GM23248 (cell line): ENCODE data around the gene POR. TPM values are rescaled to one million over a fixed set of nuclear protein-coding genes. Genes with fewer than 3 reads are reported as not detected.
"Not testable (repeated sequence)": the region's sequence is repeated elsewhere in the genome, so short reads cannot be mapped to it uniquely, and the experiment has no call there.

Experiments used
- DNase-seq: peaks from one replicate; pipeline ENCODE4 v3.0.0-alpha.2; 2015
- H2AFZ ChIP-seq: fragments of 200-600 bp; sonication (generic); 2 replicates; pipeline ENCODE4 v1.6.1; 2016; ENCODE audit warnings: antibody characterized with exemption
- H3F3A ChIP-seq: fragments of 200-600 bp; sonication (generic); 2 replicates; pipeline ENCODE4 v1.6.1; 2016; ENCODE audit warnings: mild to moderate bottlenecking, antibody characterized with exemption, mixed run types; ENCODE audit not compliant: insufficient read depth
- H3K27ac ChIP-seq: fragments of 200-600 bp; sonication (generic); 2 replicates; pipeline ENCODE4 v1.5.1; 2016; ENCODE audit warnings: mild to moderate bottlenecking
- H3K27me3 ChIP-seq: fragments of 200-600 bp; sonication (generic); replicated peaks from 2 replicates; pipeline ENCODE4 v1.6.1; 2016; ENCODE audit warnings: mild to moderate bottlenecking; ENCODE audit not compliant: insufficient read depth
- H3K36me3 ChIP-seq: fragments of 200-600 bp; sonication (generic); 2 replicates; pipeline ENCODE4 v1.6.1; 2016; ENCODE audit warnings: low read depth, mild to moderate bottlenecking
- H3K4me1 ChIP-seq: fragments of 200-600 bp; sonication (generic); 2 replicates; pipeline ENCODE4 v1.6.1; 2016; ENCODE audit warnings: mild to moderate bottlenecking; ENCODE audit not compliant: insufficient read depth
- H3K4me2 ChIP-seq: fragments of 200-600 bp; sonication (generic); one replicate; pipeline ENCODE4 v1.6.1; 2016; ENCODE audit warnings: mild to moderate bottlenecking; ENCODE audit not compliant: unreplicated experiment
- H3K4me3 ChIP-seq: fragments of 200-600 bp; sonication (generic); 2 replicates; pipeline ENCODE4 v1.5.1; 2016; ENCODE audit warnings: mild to moderate bottlenecking
- H3K79me2 ChIP-seq: fragments of 200-600 bp; sonication (generic); 2 replicates; pipeline ENCODE4 v1.6.1; 2016; ENCODE audit warnings: mild to moderate bottlenecking; ENCODE audit not compliant: insufficient read depth
- H3K9ac ChIP-seq: fragments of 200-600 bp; sonication (generic); 2 replicates; pipeline ENCODE4 v1.6.1; 2016; ENCODE audit warnings: mild to moderate bottlenecking
- H3K9me2 ChIP-seq: fragments of 200-600 bp; sonication (generic); 2 replicates; pipeline ENCODE4 v1.6.1; 2016; ENCODE audit warnings: mixed run types, mild to moderate bottlenecking, moderate library complexity; ENCODE audit not compliant: insufficient read depth
- H3K9me3 ChIP-seq: fragments of 200-600 bp; sonication (generic); one replicate; pipeline ENCODE4 v1.6.1; 2017; ENCODE audit warnings: low read depth
- H4K20me1 ChIP-seq: fragments of 200-600 bp; sonication (generic); 2 replicates; pipeline ENCODE4 v1.6.0; 2016; ENCODE audit not compliant: insufficient read depth
- EZH2 ChIP-seq: fragments of 200-600 bp; sonication (generic); IDR thresholded peaks from 2 replicates; pipeline ENCODE4 v1.6.1; 2018; ENCODE audit warnings: antibody characterized with exemption, mild to moderate bottlenecking; ENCODE audit not compliant: insufficient read depth, poor library complexity, severe bottlenecking
- EZH2phosphoT487 ChIP-seq: fragments of 200-600 bp; sonication (generic); IDR thresholded peaks from 2 replicates; pipeline ENCODE4 v1.6.1; 2018; ENCODE audit warnings: antibody characterized with exemption, moderate library complexity, mild to moderate bottlenecking, low read depth; ENCODE audit not compliant: insufficient read depth
- WGBS, 2 experiments: methylation state at CpG; one replicate each; pipeline ENCODE4 v1.1.6; 2015 to 2017; ENCODE audit warnings: low lambda C conversion rate in 2 of 2, low coverage in 1 of 2; ENCODE audit errors: missing lambda C conversion rate in 2 of 2; 5-methylcytosine and 5-hydroxymethylcytosine counted together
- in situ Hi-C: fragments of 300-500 bp; cut with MboI; formaldehyde crosslinking; loops from 2 replicates; pipeline ENCODE4 v1.15.0; 2020
- polyA plus RNA-seq: library from polyadenylated mRNA; unstranded; fragments of >200 nt; fragmentation: Nextera tagmentation; extraction: Ambion mirVana; gene quantifications from 2 replicates; pipeline ENCODE4 v1.2.1, GENCODE V29; 2016
- total RNA-seq: library from RNA; depleted of rRNA; stranded (reverse); fragments of >200 nt; shearing (Covaris generic); gene quantifications from 2 replicates; pipeline ENCODE4 v1.2.3, GENCODE V29; 2014

The POR gene
- total and polyA plus RNA-seq, 2 experiments from 2014 or later, result 42.7 to 58.6 TPM

- Histone ChIP-seq H3K27me3 (no peaks in the 10 kb centered on the region), H3K36me3 (no peaks in the 10 kb centered on the region), H3K9ac (no peak overlapping the region), H3K4me2 (no peak overlapping the region), H3K9me2 (no peaks in the 10 kb centered on the region), H3K27ac (no peak overlapping the region), H4K20me1 (no peaks in the 10 kb centered on the region), H2AFZ (no peak overlapping the region), H3K4me3 (no peak overlapping the region), H3K9me3 (no peaks in the 10 kb centered on the region), H3F3A (no peaks in the 10 kb centered on the region; the same call in 1 of the 2 replicates), H3K79me2 (no peaks in the 10 kb centered on the region), H3K4me1 (peaks cover 6% of the 10 kb centered on the region; the same call in 1 of the 2 replicates)
- TF ChIP-seq EZH2, result no peak
- no peak for TF ChIP-seq EZH2phosphoT487
- 97 to 100% methylated on average over 2 of the region's 2 CpGs for WGBS, 2 experiments
- in situ Hi-C loops, result loop anchor here (10.0 kb wide), 1 partner anchor 147 kb away; no protein-coding TSS in a partner anchor
- no peak for DNase-seq
These were observed 46.8 kb upstream of the POR start for GRCh38 chr7:75868153-75868552.

- no peaks in the 10 kb centered on the region for H3K9me3 ChIP-seq
- in situ Hi-C loops, result loop anchor here (10.0 kb wide), 1 partner anchor 145 kb away; no protein-coding TSS in a partner anchor
- no peak for DNase-seq
- H3F3A ChIP-seq, result no peaks in the 10 kb centered on the region; the same call in 1 of the 2 replicates
- no peak overlapping the region for H2AFZ ChIP-seq
- no peaks in the 10 kb centered on the region for H3K9me2 ChIP-seq
- no peak overlapping the region for H3K4me3 ChIP-seq
- no peak overlapping the region for H3K9ac ChIP-seq
- H3K27me3 ChIP-seq, result no peaks in the 10 kb centered on the region
- H3K79me2 ChIP-seq, result no peaks in the 10 kb centered on the region
- H4K20me1 ChIP-seq, result no peaks in the 10 kb centered on the region
- no peak overlapping the region for H3K4me2 ChIP-seq
- 79 to 83% methylated on average over 7 of the region's 7 CpGs for WGBS, 2 experiments
- H3K36me3 ChIP-seq, result no peaks in the 10 kb centered on the region
- no peak for TF ChIP-seq EZH2
- no peak for TF ChIP-seq EZH2phosphoT487
- H3K4me1 ChIP-seq, result peaks cover 6% of the 10 kb centered on the region; the same call in 1 of the 2 replicates
- H3K27ac ChIP-seq, result no peak overlapping the region
These were observed 45.1 kb upstream of the POR start for GRCh38 chr7:75869776-75870379.

GRCh38 chr7:75870557-75871161 lies 44.3 kb upstream of the POR start:
- no peaks in the 10 kb centered on the region for H3K9me2 ChIP-seq
- no peaks in the 10 kb centered on the region; the same call in 1 of the 2 replicates for H3F3A ChIP-seq
- no peaks in the 10 kb centered on the region for H3K79me2 ChIP-seq
- no peak for DNase-seq
- no peak overlapping the region for H2AFZ ChIP-seq
- H3K27ac ChIP-seq, result no peak overlapping the region
- H3K36me3 ChIP-seq, result no peaks in the 10 kb centered on the region
- H3K9me3 ChIP-seq, result no peaks in the 10 kb centered on the region
- in situ Hi-C loops, result no loop called here
- TF ChIP-seq EZH2 (no peak), EZH2phosphoT487 (no peak)
- H4K20me1 ChIP-seq, result no peaks in the 10 kb centered on the region
- H3K4me1 ChIP-seq, result peaks cover 6% of the 10 kb centered on the region; the same call in 1 of the 2 replicates
- no peak overlapping the region for H3K4me3 ChIP-seq
- 81 to 91% methylated on average over 8 to 9 of the region's 9 CpGs for WGBS, 2 experiments
- no peak overlapping the region for H3K4me2 ChIP-seq
- no peaks in the 10 kb centered on the region for H3K27me3 ChIP-seq
- H3K9ac ChIP-seq, result no peak overlapping the region

GRCh38 chr7:75872073-75872782 lies 42.7 kb upstream of the POR start:
- TF ChIP-seq EZH2phosphoT487, result no peak
- no peak for TF ChIP-seq EZH2
- no peaks in the 10 kb centered on the region for H3K9me3 ChIP-seq
- no peak overlapping the region for H3K4me3 ChIP-seq
- H3F3A ChIP-seq, result no peaks in the 10 kb centered on the region; the same call in 1 of the 2 replicates
- H3K4me1 ChIP-seq, result peaks cover 6% of the 10 kb centered on the region; the same call in 1 of the 2 replicates
- no peak overlapping the region for H3K9ac ChIP-seq
- H2AFZ ChIP-seq, result peak overlapping the region; percentile 39; the same call in 1 of the 2 replicates
- no peak overlapping the region for H3K4me2 ChIP-seq
- 0 out of 2 replicates have a peak overlapping the region, but pooled peaks have one; percentile 27 for H3K27ac ChIP-seq
- in situ Hi-C loops, result no loop called here
- 83% methylated on average over 13 of the region's 13 CpGs for WGBS, 2 experiments
- no peaks in the 10 kb centered on the region for H3K79me2 ChIP-seq
- H3K27me3 ChIP-seq, result no peaks in the 10 kb centered on the region
- H4K20me1 ChIP-seq, result no peaks in the 10 kb centered on the region
- H3K9me2 ChIP-seq, result no peaks in the 10 kb centered on the region
- no peaks in the 10 kb centered on the region for H3K36me3 ChIP-seq
- peak; percentile 63 for DNase-seq

GRCh38 chr7:75874180-75874579 lies 40.8 kb upstream of the POR start:
- H3F3A ChIP-seq, in situ Hi-C loops, H3K9me3 ChIP-seq, H4K20me1 ChIP-seq, DNase-seq, H3K27ac ChIP-seq, H3K9ac ChIP-seq, H2AFZ ChIP-seq, H3K79me2 ChIP-seq, H3K36me3 ChIP-seq, H3K4me3 ChIP-seq, H3K9me2 ChIP-seq, H3K27me3 ChIP-seq, H3K4me2 ChIP-seq: not testable (repeated sequence)
- 63 to 67% methylated on average over 3 of the region's 3 CpGs for WGBS, 2 experiments
- peaks cover 13% of the 10 kb centered on the region for H3K4me1 ChIP-seq
